Osteoblast (primary cell): ENCODE measurements around the gene GGA1. TPM values are rescaled to one million over a fixed set of nuclear protein-coding genes. Genes with fewer than 3 reads are reported as not detected.
A peak's percentile ranks its signal among the peaks of the same experiment; 100 is the strongest.

Experiments
- DNase-seq: peaks from one replicate; pipeline ENCODE4 v3.0.0; 2011; ENCODE audit warnings: low spot score, mixed read lengths; ENCODE audit not compliant: insufficient read length; ENCODE audit errors: missing footprints
- H2AFZ ChIP-seq: 2 replicates; pipeline ENCODE4 v1.6.0; 2011; ENCODE audit warnings: mild to moderate bottlenecking, low read length
- H3K27ac ChIP-seq: 2 replicates; pipeline ENCODE4 v1.5.1; 2011; ENCODE audit warnings: mild to moderate bottlenecking, low read depth, low read length, moderate library complexity
- H3K27me3 ChIP-seq: 2 replicates; pipeline ENCODE4 v1.6.0; 2012; ENCODE audit warnings: mild to moderate bottlenecking, control low read depth, inconsistent platforms, low read length, moderate library complexity; ENCODE audit not compliant: insufficient read depth
- H3K36me3 ChIP-seq: 2 replicates; pipeline ENCODE4 v1.5.1; 2011; ENCODE audit warnings: mild to moderate bottlenecking, low read length, control low read depth, moderate library complexity; ENCODE audit not compliant: insufficient read depth
- H3K4me1 ChIP-seq: 2 replicates; pipeline ENCODE4 v1.5.1; 2011; ENCODE audit warnings: mild to moderate bottlenecking, low read length, control low read depth, moderate library complexity; ENCODE audit not compliant: insufficient read depth
- H3K4me2 ChIP-seq: 2 replicates; pipeline ENCODE4 v1.6.0; 2011; ENCODE audit warnings: mild to moderate bottlenecking, low read length; ENCODE audit not compliant: insufficient read depth
- H3K4me3 ChIP-seq: fragments of 200-600 bp; sonication (generic); 3 replicates; pipeline ENCODE4 v1.5.1; 2012; ENCODE audit warnings: mild to moderate bottlenecking, low read length, inconsistent platforms; ENCODE audit not compliant: insufficient read depth
- H3K79me2 ChIP-seq: 2 replicates; pipeline ENCODE4 v1.6.0; 2012; ENCODE audit warnings: mild to moderate bottlenecking, low read length, control low read depth, inconsistent platforms; ENCODE audit not compliant: insufficient read depth
- H3K9me3 ChIP-seq: 2 replicates; pipeline ENCODE4 v1.5.1; 2011; ENCODE audit warnings: low read depth, low read length, control low read depth
- H4K20me1 ChIP-seq: 2 replicates; pipeline ENCODE4 v1.6.0; 2012; ENCODE audit warnings: mild to moderate bottlenecking, low read length, control low read depth; ENCODE audit not compliant: insufficient read depth
- CTCF ChIP-seq: IDR thresholded peaks from 2 replicates; pipeline ENCODE4 v1.5.1; 2011; ENCODE audit warnings: mild to moderate bottlenecking, low read depth, low read length, moderate library complexity; ENCODE audit errors: extremely low read depth
- total RNA-seq: library from RNA; depleted of rRNA; stranded (reverse); fragments of >200 nt; gene quantifications from 2 replicates; pipeline ENCODE4 v1.2.3, GENCODE V29; 2012

Gene GGA1
- total RNA-seq, 1 donor, result 36.2 TPM

GRCh38 chr22:37618072-37618656, 9.5 kb downstream of the GGA1 start:
- Histone ChIP-seq H3K4me1 (peaks cover 1% of the 10 kb centered on the region), H3K4me3 (no peak overlapping the region), H3K9me3 (no peaks in the 10 kb centered on the region), H3K36me3 (peaks cover 44% of the 10 kb centered on the region), H3K27me3 (no peaks in the 10 kb centered on the region), H2AFZ (no peak overlapping the region), H3K4me2 (no peak overlapping the region), H3K27ac (no peak overlapping the region), H4K20me1 (peaks cover 4% of the 10 kb centered on the region), H3K79me2 (no peaks in the 10 kb centered on the region)
- TF ChIP-seq CTCF, result no peak
- peak; percentile 66 for DNase-seq

GRCh38 chr22:37618674-37619073, 10.0 kb downstream of the GGA1 start:
- Histone ChIP-seq H3K27me3 (no peaks in the 10 kb centered on the region), H3K36me3 (peaks cover 47% of the 10 kb centered on the region), H4K20me1 (peaks cover 4% of the 10 kb centered on the region), H3K4me2 (no peak overlapping the region), H2AFZ (no peak overlapping the region), H3K4me3 (no peak overlapping the region), H3K27ac (no peak overlapping the region), H3K9me3 (no peaks in the 10 kb centered on the region), H3K79me2 (no peaks in the 10 kb centered on the region), H3K4me1 (no peaks in the 10 kb centered on the region)
- TF ChIP-seq CTCF, result no peak
- peak; percentile 45 for DNase-seq

- no peaks in the 10 kb centered on the region for H3K79me2 ChIP-seq
- H3K4me3 ChIP-seq, result no peak overlapping the region
- no peak for TF ChIP-seq CTCF
- no peaks in the 10 kb centered on the region for H3K4me1 ChIP-seq
- H3K36me3 ChIP-seq, result peaks cover 51% of the 10 kb centered on the region
- H3K27ac ChIP-seq, result no peak overlapping the region
- peaks cover 4% of the 10 kb centered on the region for H4K20me1 ChIP-seq
- no peak overlapping the region for H3K4me2 ChIP-seq
- DNase-seq, result peak; percentile 65
- H2AFZ ChIP-seq, result no peak overlapping the region
- H3K27me3 ChIP-seq, result no peaks in the 10 kb centered on the region
- H3K9me3 ChIP-seq, result no peaks in the 10 kb centered on the region
These were observed 11.4 kb downstream of the GGA1 start for GRCh38 chr22:37619991-37620390.

- H3K9me3 ChIP-seq, result no peaks in the 10 kb centered on the region
- no peaks in the 10 kb centered on the region for H3K4me1 ChIP-seq
- H3K4me2 ChIP-seq, result no peak overlapping the region
- H3K36me3 ChIP-seq, result peaks cover 53% of the 10 kb centered on the region
- H3K79me2 ChIP-seq, result no peaks in the 10 kb centered on the region
- H3K27me3 ChIP-seq, result no peaks in the 10 kb centered on the region
- TF ChIP-seq CTCF, result no peak
- H4K20me1 ChIP-seq, result peaks cover 4% of the 10 kb centered on the region
- H2AFZ ChIP-seq, result no peak overlapping the region
- H3K4me3 ChIP-seq, result no peak overlapping the region
- no peak overlapping the region for H3K27ac ChIP-seq
- DNase-seq, result peak; percentile 35
These were observed 12.8 kb downstream of the GGA1 start for GRCh38 chr22:37621352-37621860.
